Myocyte (in vitro differentiated cells): ENCODE measurements around the gene PTPRH. TPM values are rescaled to one million over a fixed set of nuclear protein-coding genes. Genes with fewer than 3 reads are reported as not detected.

Experiments used
- DNase-seq: peaks from one replicate; pipeline ENCODE4 v3.0.0-alpha.2; 2012; ENCODE audit warnings: low read depth
- microRNA-seq: library from miRNA; unstranded; fragments of <30 nt; microRNA quantifications from one replicate; pipeline ENCODE4, GENCODE V29; 2016
- total RNA-seq: library from RNA; depleted of rRNA; stranded (reverse); fragments of >200 nt; gene quantifications from 2 replicates; pipeline ENCODE4 v1.2.3, GENCODE V29; 2014

PTPRH gene
- total RNA-seq, 1 donor from 2014 or later: 0.05 TPM

GRCh38 chr19:55136399-55137102 is 72.8 kb downstream of the PTPRH start:
- peak; percentile 72 for DNase-seq

- no peak for DNase-seq
Measured at GRCh38 chr19:55134736-55135135, 74.6 kb downstream of the PTPRH start.

- no peak for DNase-seq
Measured at GRCh38 chr19:55133639-55134444, 75.5 kb downstream of the PTPRH start.

DNA sequence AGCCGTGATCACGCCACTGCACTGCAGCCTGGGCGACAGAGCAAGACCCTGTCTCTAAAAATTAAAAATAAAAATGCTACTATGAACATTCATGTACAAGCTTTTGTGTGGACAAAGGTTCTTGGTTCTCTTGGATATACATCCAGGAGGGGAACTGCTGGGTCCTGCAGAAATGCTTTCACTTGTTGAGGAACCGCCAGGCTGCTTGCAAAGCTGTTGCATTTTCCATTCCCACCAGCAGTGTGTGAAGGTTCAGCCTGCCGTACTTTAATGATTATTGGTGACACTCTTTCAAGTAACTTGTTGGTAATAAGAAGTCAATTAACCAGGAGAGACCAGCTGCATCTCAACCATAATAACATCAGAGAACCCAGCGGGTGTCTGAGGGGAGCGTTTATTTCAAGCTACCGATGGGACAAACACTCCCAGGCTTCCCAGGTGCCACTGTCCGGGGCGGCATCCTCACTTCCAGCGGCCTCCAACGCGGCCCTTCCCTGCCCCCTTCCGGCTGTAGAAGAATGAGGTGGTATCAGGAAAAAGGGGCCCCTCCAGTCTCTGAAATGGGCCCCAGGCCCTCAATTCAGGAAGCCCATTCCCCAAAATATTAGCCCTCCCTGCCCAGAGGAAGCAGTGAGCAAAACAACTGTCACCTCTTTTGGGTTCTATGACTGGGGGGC is 76.7 kb downstream of the PTPRH start:
- no peak for DNase-seq

DNA sequence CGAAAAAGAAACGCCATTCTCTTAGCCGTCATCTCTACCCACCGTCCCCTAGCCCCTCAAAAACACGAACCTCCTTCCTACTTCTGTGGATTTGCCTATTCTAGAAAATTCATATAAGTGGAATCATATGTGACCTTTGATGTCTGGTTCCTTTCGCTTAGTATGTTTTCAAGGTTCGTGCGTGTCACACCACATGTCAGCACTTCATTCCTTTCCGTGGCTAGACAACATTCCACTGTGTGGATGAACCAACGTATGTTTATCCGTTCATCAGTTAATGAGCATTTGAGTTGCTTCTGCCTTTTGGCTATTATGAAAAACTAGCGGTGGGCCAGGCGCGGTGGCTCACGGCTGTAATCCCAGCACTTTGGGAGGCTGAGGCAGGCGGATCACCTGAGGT is 77.9 kb downstream of the PTPRH start:
- DNase-seq: no peak

Small RNAs within 50 kb of the gene (microRNA-seq; reads per million reads assigned to microRNA genes)
- gene MIR6802 (0.81 reads per million), gene MIR6803 (1.5 reads per million), gene MIR6804 (not detected)

Other genes starting within 250 kb of the PTPRH start
- gene NLRP2, start 243.1 kb downstream of the PTPRH start, total RNA-seq: not detected in 2 replicates
- not detected in 2 replicates for gene GP6, start 171.2 kb downstream of the PTPRH start, total RNA-seq
- gene RDH13, start 146.4 kb downstream of the PTPRH start, total RNA-seq: 4.9 and 9.4 TPM in 2 replicates
- gene EPS8L1, start 133.6 kb downstream of the PTPRH start, total RNA-seq: 0.78 and 1.4 TPM in 2 replicates
- 43.5 and 46.8 TPM in 2 replicates for gene PPP1R12C, start 91.9 kb downstream of the PTPRH start, total RNA-seq
- 4,534 and 4,610 TPM in 2 replicates for gene TNNT1, start 60.3 kb downstream of the PTPRH start, total RNA-seq
- gene TNNI3, start 51.8 kb downstream of the PTPRH start, total RNA-seq: 1.5 and 1.7 TPM in 2 replicates
- 0.94 and 1.4 TPM in 2 replicates for gene DNAAF3, start 42.9 kb downstream of the PTPRH start, total RNA-seq
- 1.4 TPM in 1 of 2 replicates, not detected in the other for gene SYT5, start 29.2 kb downstream of the PTPRH start, total RNA-seq
- gene TMEM86B, start 19.3 kb upstream of the PTPRH start, total RNA-seq: 0.73 and 0.83 TPM in 2 replicates
- gene PPP6R1, start 49.5 kb upstream of the PTPRH start, total RNA-seq: 64.6 and 68.0 TPM in 2 replicates
- gene HSPBP1, start 70.6 kb upstream of the PTPRH start, total RNA-seq: 37.1 and 39.3 TPM in 2 replicates
- 5.5 and 12.2 TPM in 2 replicates for gene BRSK1, start 74.5 kb upstream of the PTPRH start, total RNA-seq
- not detected in 2 replicates for gene TMEM150B, start 115.8 kb upstream of the PTPRH start, total RNA-seq
- gene KMT5C, start 130.4 kb upstream of the PTPRH start, total RNA-seq: 17.3 and 28.9 TPM in 2 replicates
- 0.24 TPM in 1 of 2 replicates, not detected in the other for gene COX6B2, start 145.2 kb upstream of the PTPRH start, total RNA-seq
- gene GARIN5B, start 153.8 kb upstream of the PTPRH start, total RNA-seq: not detected in 2 replicates
- 0.19 and 0.83 TPM in 2 replicates for gene IL11, start 161.0 kb upstream of the PTPRH start, total RNA-seq
- not detected in 2 replicates for gene TMEM190, start 167.3 kb upstream of the PTPRH start, total RNA-seq
- gene TMEM238, start 174.8 kb upstream of the PTPRH start, total RNA-seq: not detected in 2 replicates
- 321 and 447 TPM in 2 replicates for gene RPL28, start 176.4 kb upstream of the PTPRH start, total RNA-seq
- gene UBE2S, start 198.3 kb upstream of the PTPRH start, total RNA-seq: 39.8 and 54.9 TPM in 2 replicates
- not detected in 2 replicates for gene SHISA7, start 233.8 kb upstream of the PTPRH start, total RNA-seq